GM12891 (cell line): ENCODE results near the gene IL4R.

Experiments used
- POLR2A ChIP-seq: IDR thresholded peaks from 2 replicates; pipeline ENCODE4 v1.6.1; 2011; ENCODE audit warnings: low read depth, low read length, control low read depth
- POLR2AphosphoS5 ChIP-seq: IDR thresholded peaks from 2 replicates; pipeline ENCODE4 v1.6.1; 2011; ENCODE audit warnings: low read depth, low read length, control low read depth
- POU2F2 ChIP-seq: IDR thresholded peaks from 2 replicates; pipeline ENCODE4 v1.6.1; 2011; ENCODE audit warnings: low read depth, mild to moderate bottlenecking, control low read depth, low read length, moderate library complexity
- SPI1 ChIP-seq: IDR thresholded peaks from 2 replicates; pipeline ENCODE4 v1.6.1; 2011; ENCODE audit warnings: low read depth, low read length, control low read depth
- TAF1 ChIP-seq: IDR thresholded peaks from 2 replicates; pipeline ENCODE4 v1.6.1; 2011; ENCODE audit warnings: low read depth, low read length, control low read depth

GRCh38 chr16:27344721-27345120, 30.9 kb downstream of the IL4R start:
- TF ChIP-seq TAF1 (no peak), POLR2A (no peak), POLR2AphosphoS5 (no peak), POU2F2 (no peak), SPI1 (no peak)
